HG03565 (cell line): Measurements from ENCODE around the gene RGSL1.

Experiments
- ATAC-seq: cut with Tn5 transposase; IDR thresholded peaks from one replicate; pipeline ENCODE4 v1.9.1; 2021; ENCODE audit warnings: mild to moderate bottlenecking, moderate library complexity; ENCODE audit not compliant: unreplicated experiment

The RGSL1 gene

DNA sequence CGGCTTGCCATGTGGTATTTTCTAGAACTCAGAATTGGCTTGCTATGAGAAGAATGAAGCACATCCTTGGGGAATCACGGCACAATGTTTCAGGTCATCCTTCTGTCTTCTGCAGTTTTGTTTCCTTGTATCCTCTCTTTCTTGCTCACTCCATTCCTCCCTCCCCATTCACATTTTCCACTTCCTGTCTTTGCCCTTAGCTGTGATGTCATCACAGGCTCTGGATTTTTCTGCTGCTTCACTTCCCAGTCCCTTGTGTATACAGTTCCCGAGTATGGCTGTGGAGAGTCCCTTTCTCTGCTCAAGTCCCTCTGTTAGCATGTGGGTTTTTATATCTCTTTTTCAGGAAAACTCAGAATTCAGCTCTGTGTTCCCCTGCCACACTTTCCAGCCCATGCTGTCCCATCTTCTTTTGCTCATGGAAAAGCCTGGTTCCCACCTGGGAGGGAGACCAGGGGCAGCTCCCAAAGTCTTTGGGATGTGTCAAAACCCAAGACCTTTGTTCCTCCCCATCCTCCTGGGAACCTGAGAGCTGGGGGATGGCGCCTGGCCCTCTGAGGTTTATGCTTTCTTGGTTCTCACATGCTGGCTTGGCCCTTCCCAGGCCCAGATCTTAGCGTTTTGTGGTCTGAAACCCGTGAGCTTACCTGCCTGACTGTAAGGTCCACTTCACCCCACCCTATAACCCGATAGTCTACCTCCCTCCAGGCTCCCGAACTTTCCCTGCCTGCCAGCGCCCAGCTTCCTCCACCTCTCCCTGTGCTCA is 159.1 kb downstream of the RGSL1 start:
- no peak for ATAC-seq
